Measurements from ENCODE around the gene SLC22A23. TPM values are rescaled to one million over a fixed set of nuclear protein-coding genes. Genes with fewer than 3 reads are reported as not detected.

The SLC22A23 gene
- total and polyA plus RNA-seq, 2 of the 4 experiments (the other 2 are of a cell fraction): 0.72 to 1.6 TPM

- Histone ChIP-seq H2BK120ac (ENCODE audit: low read depth, low read length) (no peak overlapping the region), H3K36me3 (ENCODE audit: control insufficient read depth, insufficient read depth, low read length) (no peaks in the 10 kb centered on the region), H3K14ac (replicated peaks; ENCODE audit: low read depth, low read length) (no peak overlapping the region), H4K20me1 (ENCODE audit: insufficient read depth, low read length) (no peaks in the 10 kb centered on the region), H3K9me1 (ENCODE audit: insufficient read depth, low read length) (no peaks in the 10 kb centered on the region), H2AK9ac (replicated peaks; ENCODE audit: low read depth, low read length, poor library complexity) (no peak overlapping the region), H2BK5ac (ENCODE audit: low read depth, low read length, poor library complexity, severe bottlenecking) (no peak overlapping the region), H3K9ac (ENCODE audit: low read depth, low read length) (no peak overlapping the region), H2AFZ (replicated peaks; ENCODE audit: low read length, poor library complexity) (no peak overlapping the region), H3K4ac (ENCODE audit: low read depth, low read length) (no peak overlapping the region), H2AK5ac (ENCODE audit: low read depth, low read length) (no peak overlapping the region), H4K91ac (ENCODE audit: insufficient read depth, low read depth, low read length) (no peak overlapping the region), H2BK20ac (ENCODE audit: low read depth, low read length) (no peak overlapping the region), H4K5ac (ENCODE audit: low read depth, low read length) (no peak overlapping the region), H3K23ac (ENCODE audit: low read depth, low read length) (no peak overlapping the region), H3K79me1 (ENCODE audit: low read depth in 1 of 2, low read length in 2 of 2) (no peaks in the 10 kb centered on the region), H3K4me3 (ENCODE audit: insufficient read depth, low read depth, low read length) (no peak overlapping the region), H4K8ac (ENCODE audit: low read depth in 2 of 2, low read length in 2 of 2) (no peak overlapping the region), H3K9me3 (ENCODE audit: control insufficient read depth, insufficient read depth, low read length) (peaks cover 13% of the 10 kb centered on the region), H3K18ac (ENCODE audit: low read depth, low read length) (no peak overlapping the region), H3K4me2 (ENCODE audit: low read depth, low read length) (no peak overlapping the region), H2BK15ac (ENCODE audit: low read depth, low read length) (no peak overlapping the region), H3K27me3 (ENCODE audit: control insufficient read depth, insufficient read depth, low read length) (peaks cover 35% of the 10 kb centered on the region), H3K56ac (ENCODE audit: extremely low read depth, insufficient read depth, low read length) (no peak overlapping the region), H3K27ac (ENCODE audit: insufficient read depth, low read length) (no peak overlapping the region), H3K4me1 (ENCODE audit: control insufficient read depth, insufficient read depth, low read length) (no peaks in the 10 kb centered on the region)
- ATAC-seq (ENCODE audit: low read depth) (no peak), DNase-seq (no peak)
- intact Hi-C loops (cut with micrococcal nuclease): no loop called here
- POLR2A ChIA-PET (ENCODE audit: unreplicated experiment): no interaction called here
- TF ChIP-seq CEBPB (IDR thresholded peaks at IDR 0.05; ENCODE audit: low read depth, low read length) (no peak), MXI1 (IDR thresholded peaks at IDR 0.05; ENCODE audit: borderline replicate concordance, low read depth, low read length) (no peak), USF2 (IDR thresholded peaks at IDR 0.05; ENCODE audit: low read depth, low read length) (no peak), POLR2A (IDR thresholded peaks at IDR 0.05; ENCODE audit: low read depth, low read length) (no peak), ELK1 (IDR thresholded peaks at IDR 0.05; ENCODE audit: borderline replicate concordance, low read depth, low read length) (no peak), RCOR1 (IDR thresholded peaks at IDR 0.05; ENCODE audit: insufficient replicate concordance, low read length) (no peak), FOS (IDR thresholded peaks at IDR 0.05; ENCODE audit: low read depth, low read length) (no peak), CTCF (conservative IDR thresholded peaks at IDR 0.05; ENCODE audit: low read depth, low read length) (no peak), MAZ (IDR thresholded peaks at IDR 0.05; ENCODE audit: borderline replicate concordance, low read depth, low read length) (no peak), SMC3 (IDR thresholded peaks at IDR 0.05; ENCODE audit: low read depth, low read length) (no peak), RFX5 (IDR thresholded peaks at IDR 0.05; ENCODE audit: low read depth, low read length) (no peak), MAFK (IDR thresholded peaks at IDR 0.05; ENCODE audit: low read depth, low read length) (no peak), RAD21 (IDR thresholded peaks at IDR 0.05; ENCODE audit: low read length) (no peak), CHD1 (IDR thresholded peaks at IDR 0.05; ENCODE audit: low read depth, low read length) (no peak)
- dilution Hi-C loops (cut with HindIII; ENCODE audit: low sequenced_read_pairs, unreplicated experiment): no loop called here
- CTCF ChIA-PET: no interaction called here
- 100% methylated on average over 4 of the region's 11 CpGs; no CpG with 5 or more reads in 1 of the 2 experiments for WGBS, 2 experiments (ENCODE audit: extremely low coverage in 2 of 2, insufficient read length in 1 of 2)
- in situ Hi-C loops (cut with MboI; ENCODE audit: low sequenced_read_pairs): no loop called here
- no TSS peak for BruUV-seq (replicated peaks)
These were observed 28.1 kb upstream of the SLC22A23 start for GRCh38 chr6:3484946-3485345.
